Inferior parietal cortex (tissue), 1 donor: ENCODE results near the gene DIO3.

ENCODE experiments used
- DNase-seq: peaks from one replicate; pipeline ENCODE4 v3.0.0-alpha.2; 2016; ENCODE audit errors: extremely low spot score

DIO3 gene

GRCh38 chr14:101561145-101561896 is at the start of gene DIO3:
Gene DIO3 (plus strand): TSS chr14:101561495.
- no peak for DNase-seq

GRCh38 chr14:101511620-101512375 is 49.5 kb upstream of the DIO3 start:
- DNase-seq: no peak

GRCh38 chr14:101512376-101512695 is 49.0 kb upstream of the DIO3 start:
- DNase-seq: no peak

GRCh38 chr14:101514136-101514535 is 47.2 kb upstream of the DIO3 start:
- no peak for DNase-seq

- no peak for DNase-seq
Observed at GRCh38 chr14:101516401-101516800, 44.9 kb upstream of the DIO3 start.

- DNase-seq: no peak
Observed at GRCh38 chr14:101518611-101519473, 42.5 kb upstream of the DIO3 start.

- no peak for DNase-seq
Observed at GRCh38 chr14:101520621-101521472, 40.4 kb upstream of the DIO3 start.

- no peak for DNase-seq
Observed at GRCh38 chr14:101521473-101521915, 39.8 kb upstream of the DIO3 start.

- DNase-seq: no peak
Observed at GRCh38 chr14:101521978-101522377, 39.3 kb upstream of the DIO3 start.

GRCh38 chr14:101525640-101526527 is 35.4 kb upstream of the DIO3 start:
- no peak for DNase-seq

- DNase-seq: no peak
Observed at GRCh38 chr14:101527987-101528386, 33.3 kb upstream of the DIO3 start.

GRCh38 chr14:101529079-101529478 is 32.2 kb upstream of the DIO3 start:
- DNase-seq: no peak

- DNase-seq: no peak
Observed at GRCh38 chr14:101534198-101534597, 27.1 kb upstream of the DIO3 start.

- DNase-seq: no peak
Observed at GRCh38 chr14:101535232-101535631, 26.1 kb upstream of the DIO3 start.

- DNase-seq: no peak
Observed at GRCh38 chr14:101535701-101536207, 25.5 kb upstream of the DIO3 start.

GRCh38 chr14:101537286-101537685 is 24.0 kb upstream of the DIO3 start:
- DNase-seq: no peak

- no peak for DNase-seq
Observed at GRCh38 chr14:101538878-101539277, 22.4 kb upstream of the DIO3 start.

- no peak for DNase-seq
Observed at GRCh38 chr14:101539880-101540279, 21.4 kb upstream of the DIO3 start.

GRCh38 chr14:101540481-101541462 is 20.5 kb upstream of the DIO3 start:
- DNase-seq: no peak
